WI38 (cell line): ENCODE measurements around the gene KLHL29.
"Not testable (repeated sequence)": the region's sequence is repeated elsewhere in the genome, so short reads cannot be mapped to it uniquely, and the experiment has no call there.

ENCODE experiments used
- H3K4me3 ChIP-seq: 2 replicates; pipeline ENCODE4 v1.5.1; 2011; ENCODE audit warnings: low read depth, mild to moderate bottlenecking, control low read depth, low read length
- TF ChIP-seq, protein P1 (sequence below): IDR thresholded peaks from 2 replicates; pipeline ENCODE4 v1.5.1; 2012; ENCODE audit warnings: low read depth, mild to moderate bottlenecking, control low read depth, low read length

KLHL29 gene

DNA sequence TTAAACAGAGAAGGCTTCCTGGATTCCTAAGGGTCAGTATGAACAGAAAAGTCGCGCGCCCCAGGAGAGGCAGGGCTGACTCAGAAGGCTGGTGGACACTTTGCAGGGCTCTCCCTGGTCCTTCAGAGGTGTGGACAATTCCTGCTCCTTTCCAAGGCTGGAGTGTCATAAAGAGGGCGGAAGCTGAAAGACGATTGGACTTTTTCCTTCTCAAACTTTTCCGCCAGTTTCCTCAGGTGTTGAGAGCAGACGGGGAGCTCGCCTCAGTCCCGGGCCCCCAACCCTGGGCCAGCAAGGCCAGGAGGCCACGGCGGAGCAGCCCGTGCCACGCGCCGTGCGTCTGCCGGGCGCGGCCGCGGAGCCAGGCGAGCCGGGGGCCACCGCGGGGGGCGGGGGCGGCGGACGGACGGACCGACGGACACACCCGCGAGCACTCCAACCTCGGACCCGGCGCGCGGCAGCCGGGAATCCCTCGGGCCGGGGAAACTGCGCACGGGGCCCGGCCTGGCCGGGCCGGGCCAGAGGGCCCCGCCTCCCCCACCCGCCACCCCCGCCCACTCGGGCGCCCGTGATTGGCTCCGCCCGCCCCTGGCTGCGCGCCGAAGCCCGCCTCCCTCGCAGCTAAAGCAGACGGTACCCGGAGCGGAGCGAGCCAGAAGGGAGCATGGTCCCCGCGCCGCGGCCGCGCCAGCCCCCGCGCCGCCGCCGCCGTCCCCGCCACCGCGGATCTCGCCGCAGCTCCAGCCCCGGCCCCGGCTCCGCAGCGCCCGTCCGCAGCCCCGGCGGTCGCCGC lies at the start of gene KLHL29:
KLHL29 (plus strand) TSS at position 629 of the 793 bp plus-strand sequence. CDS start 177,018 bp downstream, outside the sequence.
- H3K4me3 ChIP-seq, result peak within 1 kb of the TSS; percentile 83
- TF ChIP-seq, protein P1, sequence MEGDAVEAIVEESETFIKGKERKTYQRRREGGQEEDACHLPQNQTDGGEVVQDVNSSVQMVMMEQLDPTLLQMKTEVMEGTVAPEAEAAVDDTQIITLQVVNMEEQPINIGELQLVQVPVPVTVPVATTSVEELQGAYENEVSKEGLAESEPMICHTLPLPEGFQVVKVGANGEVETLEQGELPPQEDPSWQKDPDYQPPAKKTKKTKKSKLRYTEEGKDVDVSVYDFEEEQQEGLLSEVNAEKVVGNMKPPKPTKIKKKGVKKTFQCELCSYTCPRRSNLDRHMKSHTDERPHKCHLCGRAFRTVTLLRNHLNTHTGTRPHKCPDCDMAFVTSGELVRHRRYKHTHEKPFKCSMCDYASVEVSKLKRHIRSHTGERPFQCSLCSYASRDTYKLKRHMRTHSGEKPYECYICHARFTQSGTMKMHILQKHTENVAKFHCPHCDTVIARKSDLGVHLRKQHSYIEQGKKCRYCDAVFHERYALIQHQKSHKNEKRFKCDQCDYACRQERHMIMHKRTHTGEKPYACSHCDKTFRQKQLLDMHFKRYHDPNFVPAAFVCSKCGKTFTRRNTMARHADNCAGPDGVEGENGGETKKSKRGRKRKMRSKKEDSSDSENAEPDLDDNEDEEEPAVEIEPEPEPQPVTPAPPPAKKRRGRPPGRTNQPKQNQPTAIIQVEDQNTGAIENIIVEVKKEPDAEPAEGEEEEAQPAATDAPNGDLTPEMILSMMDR, result no peak

- TF ChIP-seq, protein P1, result no peak
- no peak overlapping the region for H3K4me3 ChIP-seq
Measured at GRCh38 chr2:23335550-23335949, 49.4 kb upstream of the KLHL29 start.

GRCh38 chr2:23342075-23342474 lies 42.9 kb upstream of the KLHL29 start:
- no peak overlapping the region for H3K4me3 ChIP-seq
- TF ChIP-seq, protein P1, result no peak

DNA sequence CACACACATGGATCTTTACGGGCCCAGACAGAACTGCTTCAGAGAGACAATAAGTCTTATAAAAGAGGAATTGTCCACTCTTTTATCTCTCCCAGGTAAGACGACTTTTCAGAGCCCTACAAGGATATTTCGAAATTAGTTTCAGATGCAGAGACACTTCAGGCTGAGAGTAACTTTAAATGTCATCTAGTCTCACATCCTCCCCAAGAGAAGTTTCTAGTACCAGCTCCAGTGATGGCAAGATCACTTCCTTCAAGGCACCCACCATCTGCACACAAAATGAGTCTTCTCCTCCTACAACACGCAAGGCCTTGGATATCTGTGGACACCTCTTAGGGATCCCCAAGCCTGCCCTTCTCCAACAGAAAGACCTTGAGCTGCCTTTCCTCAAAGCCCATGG lies 39.0 kb upstream of the KLHL29 start:
- H3K4me3 ChIP-seq, result no peak overlapping the region
- TF ChIP-seq, protein P1, result no peak

GRCh38 chr2:23346781-23347180 lies 38.2 kb upstream of the KLHL29 start:
- TF ChIP-seq, protein P1, result no peak
- no peak overlapping the region for H3K4me3 ChIP-seq

DNA sequence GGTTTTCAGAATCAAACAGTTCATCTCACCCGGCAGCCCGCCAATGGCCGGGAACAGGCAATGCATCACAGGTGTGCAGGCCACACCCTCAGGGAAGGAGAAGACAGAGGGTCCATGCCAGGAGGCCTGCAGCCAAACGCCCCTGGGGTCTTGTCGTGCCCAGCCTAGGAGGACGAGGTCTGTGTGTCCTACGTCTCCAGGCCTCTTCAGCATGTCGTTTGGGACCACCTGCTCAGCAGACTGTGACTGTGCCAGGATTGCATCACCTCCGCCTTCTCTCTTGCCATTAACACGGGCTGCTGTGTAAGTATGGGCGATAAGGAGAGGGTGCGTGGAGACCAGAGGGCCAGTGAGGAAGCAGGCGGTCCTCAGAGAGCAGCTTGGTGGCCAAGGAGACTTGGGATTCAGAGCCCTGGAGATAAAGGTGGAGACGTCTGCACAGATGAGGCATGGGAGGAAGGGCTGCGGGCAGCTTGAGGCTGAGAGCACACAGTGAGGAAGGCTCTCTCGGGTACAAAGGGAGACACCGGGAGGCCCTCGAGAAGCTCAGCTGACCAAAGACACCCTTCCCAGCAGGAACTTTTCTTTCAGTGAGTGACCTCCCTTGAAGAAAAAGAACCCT lies 37.4 kb upstream of the KLHL29 start:
- TF ChIP-seq, protein P1, result no peak
- no peak overlapping the region for H3K4me3 ChIP-seq

- not testable (repeated sequence) for H3K4me3 ChIP-seq
Measured at GRCh38 chr2:23348093-23348481, 36.9 kb upstream of the KLHL29 start.
